Measurements from ENCODE around the gene NEDD4.

GRCh38 chr15:55827204-55827603 lies 166.2 kb downstream of the NEDD4 start:
- TF ChIP-seq POLR2A (IDR thresholded peaks at IDR 0.05) = no peak
- TF ChIP-seq CTCF (IDR thresholded peaks at IDR 0.05) = no peak
